ENCODE measurements around the gene PPP1R37.
"Not testable (repeated sequence)": the region's sequence is repeated elsewhere in the genome, so short reads cannot be mapped to it uniquely, and the experiment has no call there.

PPP1R37 gene

GRCh38 chr19:45118106-45118505, 25.1 kb downstream of the PPP1R37 start:
- no peak for DNase-seq

GRCh38 chr19:45118591-45119355, 25.8 kb downstream of the PPP1R37 start:
- DNase-seq = not testable (repeated sequence)

- DNase-seq = no peak
Measured at GRCh38 chr19:45119582-45119981, 26.6 kb downstream of the PPP1R37 start.

- no peak for DNase-seq
Measured at GRCh38 chr19:45121827-45122345, 28.9 kb downstream of the PPP1R37 start.

GRCh38 chr19:45122832-45123231, 29.9 kb downstream of the PPP1R37 start:
- DNase-seq = no peak

GRCh38 chr19:45123440-45123850, 30.5 kb downstream of the PPP1R37 start:
- DNase-seq = no peak

- DNase-seq = no peak
Measured at GRCh38 chr19:45124021-45124420, 31.0 kb downstream of the PPP1R37 start.

- no peak for DNase-seq
Measured at GRCh38 chr19:45125360-45125759, 32.4 kb downstream of the PPP1R37 start.

- peak; percentile 60 to 63 for DNase-seq
Measured at GRCh38 chr19:45125975-45126493, 33.1 kb downstream of the PPP1R37 start.

- no peak for DNase-seq
Measured at GRCh38 chr19:45126654-45127053, 33.7 kb downstream of the PPP1R37 start.

GRCh38 chr19:45128146-45128545, 35.2 kb downstream of the PPP1R37 start:
- DNase-seq = no peak

- DNase-seq = no peak
Measured at GRCh38 chr19:45128806-45129205, 35.8 kb downstream of the PPP1R37 start.

- no peak for DNase-seq
Measured at GRCh38 chr19:45130236-45130635, 37.3 kb downstream of the PPP1R37 start.

GRCh38 chr19:45130888-45131615, 38.1 kb downstream of the PPP1R37 start:
- peak; percentile 22 to 23 for DNase-seq

GRCh38 chr19:45133661-45134060, 40.7 kb downstream of the PPP1R37 start:
- no peak for DNase-seq

- no peak for DNase-seq
Measured at GRCh38 chr19:45135176-45135885, 42.4 kb downstream of the PPP1R37 start.

GRCh38 chr19:45136507-45137178, 43.7 kb downstream of the PPP1R37 start:
- DNase-seq = no peak

- no peak for DNase-seq
Measured at GRCh38 chr19:45137179-45137761, 44.3 kb downstream of the PPP1R37 start.

- no peak for DNase-seq
Measured at GRCh38 chr19:45138303-45138751, 45.3 kb downstream of the PPP1R37 start.

- no peak for DNase-seq
Measured at GRCh38 chr19:45139286-45140143, 46.5 kb downstream of the PPP1R37 start.

GRCh38 chr19:45140144-45140503, 47.1 kb downstream of the PPP1R37 start:
- no peak for DNase-seq
